CD4-positive, alpha-beta T cell treated with Interleukin-15 for 1 hour (primary cell): ENCODE data around the gene TNPO1.
"Not testable (repeated sequence)": the region's sequence is repeated elsewhere in the genome, so short reads cannot be mapped to it uniquely, and the experiment has no call there.

ENCODE experiments used
- DNase-seq: peaks from one replicate; pipeline ENCODE4 v3.0.0-alpha.2; 2020

The TNPO1 gene

GRCh38 chr5:72816284-72817075 lies at the start of gene TNPO1:
Gene TNPO1, plus strand, starts transcription at chr5:72816661. Its CDS starts 77 bp downstream, at chr5:72816738.
- peak; percentile 89 for DNase-seq

GRCh38 chr5:72767289-72768010 lies 49.0 kb upstream of the TNPO1 start:
- DNase-seq = no peak

GRCh38 chr5:72770266-72770665 lies 46.2 kb upstream of the TNPO1 start:
- no peak for DNase-seq

DNA sequence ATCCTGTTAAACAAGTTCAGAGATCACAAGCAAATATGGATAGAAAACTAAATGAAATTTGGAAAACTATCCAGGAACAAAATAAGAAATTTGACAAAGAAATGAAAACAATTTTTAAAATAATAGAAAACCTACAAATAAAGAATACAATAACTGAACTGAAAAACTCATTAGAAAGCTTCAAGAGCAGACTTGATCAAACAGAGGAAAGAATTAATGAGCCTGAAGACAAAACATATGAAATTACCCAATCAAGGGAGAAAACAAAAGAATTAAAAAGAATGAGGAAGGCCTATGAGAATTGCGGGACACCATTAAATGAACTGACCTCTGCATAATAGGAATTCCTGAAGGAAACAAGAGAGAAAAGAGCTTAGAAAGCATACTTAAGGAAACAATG lies 39.8 kb upstream of the TNPO1 start:
- no peak for DNase-seq

GRCh38 chr5:72779520-72779919 lies 36.9 kb upstream of the TNPO1 start:
- no peak for DNase-seq

DNA sequence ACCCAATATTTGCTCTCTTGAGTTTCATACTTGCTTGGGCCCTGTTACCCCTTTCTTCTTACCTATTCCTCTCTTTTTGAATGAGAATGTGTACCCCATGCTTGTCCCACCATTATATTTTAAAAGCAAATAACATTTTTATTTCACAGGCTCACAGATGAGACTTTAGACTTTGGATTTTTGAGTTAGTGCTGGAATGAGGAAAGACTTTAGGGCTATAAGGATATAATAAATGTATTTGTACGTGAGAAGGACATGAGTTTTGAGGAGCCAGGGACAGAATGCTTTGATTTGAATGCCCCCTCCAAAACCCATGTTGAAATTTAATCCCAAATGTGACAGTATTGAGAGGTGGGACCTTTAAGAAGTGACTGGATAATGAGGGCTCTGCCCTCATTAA lies 33.1 kb upstream of the TNPO1 start:
- DNase-seq = no peak

- DNase-seq = no peak
Measured at GRCh38 chr5:72784129-72784528, 32.3 kb upstream of the TNPO1 start.

DNA sequence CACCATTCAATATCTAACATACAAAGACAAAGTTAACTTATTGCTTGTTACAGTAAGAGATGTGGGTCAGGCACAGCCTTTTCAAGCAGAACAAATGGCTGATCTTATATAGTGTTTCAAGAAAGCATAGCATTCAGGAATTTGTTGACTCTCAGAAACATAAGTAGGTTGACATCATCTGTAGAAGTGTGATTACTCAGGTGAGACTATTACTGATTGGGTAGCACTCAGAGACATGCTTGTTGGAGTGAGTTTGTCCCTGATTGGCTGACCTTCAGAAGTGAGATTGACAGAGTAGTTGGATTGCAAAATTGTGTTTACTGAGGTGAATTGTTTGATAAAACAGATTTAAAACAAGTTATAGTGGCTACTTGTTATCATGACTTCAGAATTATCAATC lies 30.7 kb upstream of the TNPO1 start:
- DNase-seq = no peak

- DNase-seq = no peak
Measured at GRCh38 chr5:72786676-72787075, 29.8 kb upstream of the TNPO1 start.

DNA sequence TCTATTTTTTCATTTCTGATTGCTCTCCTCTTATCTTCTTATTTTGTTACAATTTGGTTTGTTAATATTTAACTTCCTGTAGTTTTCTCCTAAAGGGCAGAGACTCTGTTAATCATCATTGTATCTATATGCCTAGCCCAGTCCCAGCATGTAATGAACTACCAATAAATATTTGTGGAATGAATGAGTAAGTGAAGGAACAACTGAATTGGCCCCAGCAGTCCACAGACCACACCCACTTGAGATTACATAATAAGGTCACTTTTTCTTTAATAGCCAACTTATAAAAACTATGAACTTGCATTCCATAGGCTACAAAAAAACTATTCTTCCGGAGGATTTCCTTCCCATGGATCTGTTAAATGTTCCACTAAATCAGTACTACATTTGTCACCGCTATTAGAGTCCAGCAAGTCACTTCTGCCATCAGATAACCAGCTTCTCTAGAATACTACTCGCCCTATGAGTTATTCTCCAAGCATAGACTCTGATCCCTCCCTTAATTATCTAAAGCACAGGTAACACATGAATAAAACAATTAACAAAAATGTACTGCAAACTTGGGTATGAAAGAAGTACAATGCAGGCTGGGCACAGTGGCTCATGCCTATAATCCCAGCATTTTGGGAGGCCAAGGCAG lies 27.5 kb upstream of the TNPO1 start:
- DNase-seq = no peak

GRCh38 chr5:72790186-72790585 lies 26.3 kb upstream of the TNPO1 start:
- no peak for DNase-seq

DNA sequence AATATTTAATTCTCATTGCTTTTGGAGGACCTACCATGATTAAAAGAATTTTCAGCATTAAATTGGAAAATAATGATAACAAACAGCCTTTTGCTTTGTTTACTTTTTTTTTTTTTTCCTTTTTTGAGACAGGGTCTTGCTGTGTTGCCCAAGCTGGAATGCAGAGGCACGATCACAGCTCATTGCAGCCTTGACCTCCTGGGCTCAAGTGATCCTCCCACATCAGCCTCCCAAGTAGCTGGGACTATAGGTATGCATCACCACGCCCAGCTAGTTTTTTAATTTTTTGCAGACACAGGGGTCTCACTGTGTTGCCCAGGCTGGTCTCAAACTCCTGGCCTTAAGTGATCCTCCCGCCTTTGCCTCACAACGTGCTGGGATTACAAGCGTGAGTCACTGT lies 23.8 kb upstream of the TNPO1 start:
- DNase-seq = not testable (repeated sequence)

DNA sequence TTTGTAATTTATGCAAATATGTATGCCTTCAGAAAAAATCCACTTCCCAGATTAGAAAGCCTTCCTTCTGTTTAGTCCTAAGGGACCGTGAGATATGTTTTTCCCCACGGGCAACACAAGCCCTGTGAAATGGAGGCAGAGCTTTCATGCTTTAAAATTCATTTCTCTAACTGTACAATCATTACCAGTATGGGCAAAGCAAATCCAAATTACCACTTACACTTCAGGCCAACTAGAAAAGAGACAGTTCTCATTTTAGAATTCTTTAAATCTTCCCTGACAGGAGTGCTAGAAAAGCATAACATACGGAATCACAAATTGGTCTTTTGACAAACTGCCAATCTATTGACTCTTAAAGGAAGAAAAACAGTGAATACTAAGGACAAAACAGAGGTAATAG lies 20.5 kb upstream of the TNPO1 start:
- DNase-seq = no peak

DNA sequence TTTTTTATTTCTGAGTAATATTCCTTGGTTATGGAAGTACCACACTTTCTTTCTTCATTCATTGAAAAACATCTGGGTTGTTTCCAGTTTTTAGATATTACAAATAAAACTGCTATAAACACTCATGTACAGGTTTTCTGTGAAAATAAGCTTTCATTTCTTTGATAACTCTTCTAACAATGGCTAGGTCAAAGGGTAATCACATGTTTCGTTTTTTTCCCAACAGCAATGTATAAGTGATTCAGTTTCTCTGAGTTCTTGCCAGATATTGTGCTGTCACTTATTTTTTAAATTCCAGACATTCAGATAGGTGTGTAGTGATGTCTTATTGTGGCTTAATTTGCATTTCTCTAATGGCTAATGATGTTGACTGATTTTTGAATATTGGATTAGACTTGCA lies 16.7 kb upstream of the TNPO1 start:
- no peak for DNase-seq

GRCh38 chr5:72808637-72809036 lies 7.8 kb upstream of the TNPO1 start:
- not testable (repeated sequence) for DNase-seq

DNA sequence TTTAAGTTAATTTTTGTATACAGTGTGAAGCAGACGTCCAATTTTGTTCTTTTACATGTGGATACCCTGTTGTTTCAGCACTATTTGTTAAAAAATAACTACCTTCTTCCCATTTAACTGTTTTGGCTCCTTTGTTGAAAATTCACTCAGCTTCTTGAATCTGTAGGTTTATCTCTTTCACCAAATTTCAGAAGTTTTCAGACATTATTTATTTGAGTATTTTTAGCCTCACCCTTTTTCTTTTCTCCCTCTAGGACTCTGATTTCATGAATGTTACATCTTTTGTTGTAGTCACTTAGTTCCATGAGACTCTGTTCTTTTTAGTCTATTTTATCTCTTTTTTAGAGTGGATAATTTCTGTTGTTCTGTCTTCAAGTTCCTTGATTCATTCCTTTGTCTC lies 4.6 kb upstream of the TNPO1 start:
- DNase-seq = no peak

DNA sequence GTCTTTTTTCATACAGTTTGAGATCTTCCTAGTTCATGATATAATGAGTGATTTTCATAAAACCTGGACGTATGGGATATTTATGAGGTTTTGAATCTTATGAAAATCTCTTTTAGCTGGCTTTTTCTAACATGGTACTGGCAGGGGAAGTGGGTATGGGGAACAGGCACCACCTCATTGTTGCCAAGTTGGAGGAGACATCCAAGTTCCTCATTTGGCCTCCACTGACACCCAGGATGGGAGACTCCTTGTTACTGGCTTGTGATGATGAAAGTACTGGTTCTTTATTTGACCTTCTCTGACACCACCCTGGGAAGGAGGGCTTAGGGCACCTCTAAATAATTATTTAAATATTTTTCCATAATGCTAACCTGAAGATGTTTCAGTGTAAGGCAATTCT lies 4.0 kb upstream of the TNPO1 start:
- peak; percentile 23 for DNase-seq

- no peak for DNase-seq
Measured at GRCh38 chr5:72814104-72814503, 2.4 kb upstream of the TNPO1 start.

- DNase-seq = no peak
Measured at GRCh38 chr5:72814864-72815263, 1.6 kb upstream of the TNPO1 start.

DNA sequence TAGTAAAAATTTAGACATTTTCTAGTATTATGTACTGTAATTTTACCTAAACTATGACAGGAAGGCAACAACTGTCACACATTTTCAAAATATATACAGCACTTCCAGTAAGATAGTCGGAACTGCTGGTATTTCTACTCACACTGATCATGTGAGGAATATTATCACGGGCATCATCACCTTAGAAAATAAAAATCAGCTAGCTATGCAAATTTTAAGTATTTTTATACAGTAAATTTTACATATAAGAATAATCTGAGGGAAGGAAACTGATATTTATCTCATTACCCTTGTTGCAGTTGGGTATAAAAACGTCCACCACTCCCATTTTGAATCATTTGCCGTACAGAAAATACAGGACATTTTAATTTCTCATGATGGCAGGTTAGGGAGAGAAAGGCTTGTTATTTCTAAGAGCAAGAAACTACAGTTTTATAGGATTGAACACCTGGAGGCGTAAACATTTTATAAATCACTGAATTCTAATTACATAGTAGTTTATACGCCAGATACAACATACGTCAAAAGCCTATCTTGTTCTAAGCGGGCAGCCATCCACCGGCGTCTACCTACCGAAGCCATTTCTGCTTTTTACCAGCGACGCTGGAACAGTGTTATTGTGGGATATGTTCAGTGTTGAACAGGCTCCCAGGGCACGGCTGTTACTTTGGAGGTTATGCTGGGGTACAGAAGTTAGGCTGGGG lies 729 bp upstream of the TNPO1 start:
- DNase-seq = no peak

DNA sequence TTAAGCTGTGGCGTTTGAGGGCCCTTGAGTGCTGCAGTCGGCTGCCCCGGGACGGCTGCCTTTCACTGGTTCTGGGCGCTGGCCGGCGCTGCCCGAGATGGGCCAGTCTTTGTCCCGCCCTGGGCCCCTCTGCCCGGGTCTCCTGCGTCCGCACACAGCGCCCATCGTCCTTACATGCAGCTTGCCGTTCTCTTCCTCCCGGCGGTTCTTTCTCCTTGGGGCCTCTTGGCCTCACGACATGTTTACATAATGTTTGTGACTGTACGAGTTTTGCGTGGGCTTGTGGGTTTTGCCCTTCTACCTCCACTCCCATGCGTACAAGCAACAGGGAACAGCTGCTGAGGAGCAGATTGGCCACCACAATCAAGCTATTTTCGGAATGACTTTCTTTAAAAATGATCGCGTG lies 618 bp downstream of the TNPO1 start:
- peak; percentile 30 for DNase-seq

DNA sequence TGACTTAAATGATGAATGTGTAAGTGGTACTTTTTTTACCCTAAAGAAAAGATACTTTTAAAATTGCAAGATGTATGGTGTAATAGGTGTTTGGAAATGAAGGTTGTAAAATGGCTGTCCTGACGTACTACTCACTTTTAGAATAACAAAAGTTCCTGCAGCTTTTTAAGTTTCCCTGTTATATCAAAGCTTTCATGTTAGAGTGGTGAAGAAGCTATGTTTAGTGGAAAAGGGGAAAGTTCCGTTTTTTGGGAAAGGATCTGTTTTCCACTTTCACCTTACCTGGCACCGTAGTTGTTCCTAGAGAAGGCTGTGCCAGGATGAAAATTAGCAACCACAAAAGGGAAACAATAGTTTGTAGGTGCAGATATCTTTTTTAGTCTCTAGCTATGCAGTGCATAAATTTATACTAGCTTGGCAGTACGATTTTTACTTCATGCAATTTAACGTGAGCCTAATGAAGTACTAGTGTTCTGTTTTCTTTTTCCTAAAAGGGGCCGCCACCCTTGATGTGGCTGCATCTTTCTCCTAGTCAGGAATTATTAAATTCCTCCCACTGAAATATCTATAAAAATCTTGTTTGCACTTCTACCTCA lies 1.3 kb downstream of the TNPO1 start:
- DNase-seq = no peak
